RWPE1 (cell line): ENCODE data around the gene ELF1.

Experiments used
- CTCF ChIA-PET: fragments of 350-600 bp; sonication (Branson Sonifier 250); formaldehyde crosslinking; extraction: SDS; loops from one replicate; lab custom pipeline; 2021; lab: Yijun Ruan, JAX
- POLR2A ChIA-PET: fragments of 400-600 bp; formaldehyde crosslinking; extraction: SDS; loops from one replicate; lab custom pipeline; 2020; ENCODE audit warnings: antibody characterized with exemption; ENCODE audit not compliant: low non-redundant PET; lab: Yijun Ruan, JAX
- DNase-seq: peaks from one replicate; pipeline ENCODE4 v3.0.0; 2012; ENCODE audit warnings: low spot score
- H3K27ac ChIP-seq: fragments of 450-650 bp; 2 replicates; pipeline ENCODE4 v1.5.1; 2017
- TF ChIP-seq, protein P1 (sequence below): fragments of 450-650 bp; conservative IDR thresholded peaks from 2 replicates; pipeline ENCODE4 v1.5.1; 2017; ENCODE audit warnings: low read depth, mild to moderate bottlenecking

ELF1 gene

DNA sequence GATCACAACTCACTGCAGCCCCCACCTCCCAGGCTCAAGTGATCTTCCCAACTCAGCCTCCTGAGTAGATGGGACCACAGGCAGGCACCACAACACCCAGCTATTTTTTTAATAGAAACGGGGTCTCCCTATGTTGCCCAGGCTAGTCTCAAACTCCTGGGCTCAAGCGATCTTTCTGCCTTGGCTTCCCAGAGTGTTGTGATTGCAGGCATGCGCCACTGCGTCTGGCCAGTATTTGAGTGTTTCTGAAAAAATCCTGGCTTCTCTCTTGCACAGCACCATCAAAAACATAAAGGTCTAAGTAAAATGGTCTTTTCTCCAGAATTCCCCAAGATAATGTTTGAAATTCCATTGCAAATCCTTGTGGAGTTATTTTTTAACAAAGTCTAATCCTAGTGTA lies 47.8 kb downstream of the ELF1 start:
- DNase-seq = no peak
- ChIA-PET POLR2A (no interaction called here), CTCF (no interaction called here)

DNA sequence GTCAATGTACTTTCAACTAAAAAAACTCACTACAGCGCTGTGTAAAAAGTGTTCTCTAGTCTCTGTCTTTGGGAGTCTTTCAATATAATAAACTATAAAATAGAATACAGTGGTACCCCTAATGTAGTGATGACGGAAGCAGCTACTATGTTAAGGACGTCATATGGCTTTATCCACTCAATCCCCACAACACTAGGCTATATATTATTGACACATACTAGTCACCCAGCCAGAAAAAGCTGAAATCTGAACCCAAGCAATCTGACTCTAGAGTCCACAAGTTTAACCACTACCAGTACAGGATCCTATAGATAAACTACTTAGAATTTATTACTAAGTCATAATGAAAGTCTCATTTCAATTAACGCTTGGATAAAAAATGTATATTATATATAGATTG lies 48.3 kb downstream of the ELF1 start:
- TF ChIP-seq, protein P1, sequence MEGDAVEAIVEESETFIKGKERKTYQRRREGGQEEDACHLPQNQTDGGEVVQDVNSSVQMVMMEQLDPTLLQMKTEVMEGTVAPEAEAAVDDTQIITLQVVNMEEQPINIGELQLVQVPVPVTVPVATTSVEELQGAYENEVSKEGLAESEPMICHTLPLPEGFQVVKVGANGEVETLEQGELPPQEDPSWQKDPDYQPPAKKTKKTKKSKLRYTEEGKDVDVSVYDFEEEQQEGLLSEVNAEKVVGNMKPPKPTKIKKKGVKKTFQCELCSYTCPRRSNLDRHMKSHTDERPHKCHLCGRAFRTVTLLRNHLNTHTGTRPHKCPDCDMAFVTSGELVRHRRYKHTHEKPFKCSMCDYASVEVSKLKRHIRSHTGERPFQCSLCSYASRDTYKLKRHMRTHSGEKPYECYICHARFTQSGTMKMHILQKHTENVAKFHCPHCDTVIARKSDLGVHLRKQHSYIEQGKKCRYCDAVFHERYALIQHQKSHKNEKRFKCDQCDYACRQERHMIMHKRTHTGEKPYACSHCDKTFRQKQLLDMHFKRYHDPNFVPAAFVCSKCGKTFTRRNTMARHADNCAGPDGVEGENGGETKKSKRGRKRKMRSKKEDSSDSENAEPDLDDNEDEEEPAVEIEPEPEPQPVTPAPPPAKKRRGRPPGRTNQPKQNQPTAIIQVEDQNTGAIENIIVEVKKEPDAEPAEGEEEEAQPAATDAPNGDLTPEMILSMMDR = no peak
- no peak for DNase-seq
- POLR2A ChIA-PET = no interaction called here
- no peak overlapping the region for H3K27ac ChIP-seq
- CTCF ChIA-PET = interaction anchor here (0.7 kb wide), 1 partner anchor 47 kb away, joined by 3 read pairs; no protein-coding TSS in a partner anchor

More for the DNA sequence above, 47.8 kb downstream of the ELF1 start:
- TF ChIP-seq, protein P1 = no peak
- no peak overlapping the region for H3K27ac ChIP-seq

DNA sequence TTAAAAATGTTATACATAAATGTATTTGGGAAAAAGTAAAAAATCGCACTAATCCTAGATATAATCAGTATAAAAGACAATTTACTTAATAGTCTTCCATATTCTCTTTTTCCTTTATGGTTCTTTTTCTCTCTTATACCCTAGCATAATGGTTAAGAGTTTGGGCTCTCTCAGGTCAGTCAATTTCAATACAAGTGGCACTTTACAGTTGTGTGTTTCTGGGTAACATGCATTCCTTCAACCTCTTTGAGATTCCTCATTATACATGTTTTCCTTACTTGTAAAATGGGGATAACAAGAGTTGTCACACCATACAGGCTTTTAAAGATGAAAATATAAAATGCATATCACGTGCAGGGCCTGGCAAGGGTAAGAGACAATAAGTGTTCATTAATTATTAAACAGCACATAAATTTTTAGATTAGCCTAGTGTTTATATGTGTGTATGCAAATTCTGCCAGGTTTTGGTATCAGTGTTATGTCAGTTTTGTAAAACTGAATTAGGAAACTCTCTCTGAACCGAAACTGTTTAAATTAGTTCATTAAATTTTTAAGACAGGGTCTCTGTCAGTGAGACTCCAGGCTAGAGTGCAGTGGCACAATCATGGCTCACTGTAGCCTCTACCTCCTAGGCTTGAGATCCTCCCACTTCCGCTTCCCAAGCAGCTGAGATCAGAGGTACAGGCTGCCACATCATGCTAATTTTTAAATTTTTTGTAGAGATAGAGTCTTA lies 49.8 kb downstream of the ELF1 start:
- TF ChIP-seq, protein P1 = no peak
- DNase-seq = no peak
- ChIA-PET POLR2A (no interaction called here), CTCF (interaction anchor here (0.6 kb wide), 1 partner anchor 339 kb away, joined by 3 read pairs; no protein-coding TSS in a partner anchor)
- H3K27ac ChIP-seq = no peak overlapping the region

DNA sequence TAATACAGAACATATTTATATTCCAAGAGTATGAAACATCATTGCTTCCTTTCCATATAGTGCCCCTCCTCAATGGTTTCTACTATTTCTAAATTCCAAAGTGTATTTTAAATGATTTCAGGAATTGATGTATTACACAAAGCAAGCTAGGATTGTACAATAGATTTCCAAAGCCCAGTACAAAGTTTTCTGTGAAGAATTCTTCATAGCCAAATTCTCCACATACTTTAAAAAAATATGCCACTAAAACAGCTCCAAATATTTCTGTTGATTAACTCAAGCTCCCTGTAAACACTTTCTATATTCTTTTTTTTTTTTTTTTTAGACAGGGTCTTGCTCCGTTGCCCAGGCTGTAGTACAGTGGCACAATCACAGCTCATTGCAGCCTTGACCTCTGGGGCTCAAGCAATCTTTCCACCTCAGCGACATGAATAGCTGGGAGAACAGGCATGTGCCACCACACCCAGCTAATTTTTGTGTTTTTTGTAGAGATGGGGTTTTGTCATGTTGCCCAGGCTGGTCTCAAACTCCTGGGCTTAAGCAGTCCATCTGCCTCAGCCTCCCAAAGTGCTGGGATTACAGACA lies 50.6 kb downstream of the ELF1 start:
- H3K27ac ChIP-seq = no peak overlapping the region
- TF ChIP-seq, protein P1 = no peak
- ChIA-PET POLR2A (no interaction called here), CTCF (interaction anchor here (0.6 to 0.7 kb wide), 2 partner anchors 56 to 340 kb away, joined by 3 to 7 read pairs; no protein-coding TSS in a partner anchor)
- no peak for DNase-seq

DNA sequence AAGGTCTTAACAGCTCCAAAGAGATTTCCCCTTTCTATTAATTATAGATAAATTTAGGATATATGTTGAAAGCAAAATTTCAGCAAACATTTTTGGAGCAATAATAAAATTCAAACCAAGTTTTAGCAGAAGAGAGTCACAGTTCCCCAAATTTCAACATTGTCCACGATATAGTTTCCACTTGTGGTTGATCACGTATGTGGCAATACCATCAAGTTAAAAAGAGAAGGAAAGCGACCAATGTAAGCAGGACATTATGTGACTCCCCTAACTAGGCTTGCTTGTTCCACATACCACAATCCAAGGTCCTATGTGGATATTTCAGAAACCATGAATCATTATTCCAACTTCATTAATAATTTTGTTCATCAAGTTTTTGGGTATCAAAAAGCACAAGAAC lies 52.8 kb downstream of the ELF1 start:
- POLR2A ChIA-PET = no interaction called here
- no peak overlapping the region for H3K27ac ChIP-seq
- TF ChIP-seq, protein P1 = no peak
- CTCF ChIA-PET = interaction anchor here (0.7 kb wide), 1 partner anchor 30 kb away, joined by 3 read pairs; no protein-coding TSS in a partner anchor
- DNase-seq = no peak

DNA sequence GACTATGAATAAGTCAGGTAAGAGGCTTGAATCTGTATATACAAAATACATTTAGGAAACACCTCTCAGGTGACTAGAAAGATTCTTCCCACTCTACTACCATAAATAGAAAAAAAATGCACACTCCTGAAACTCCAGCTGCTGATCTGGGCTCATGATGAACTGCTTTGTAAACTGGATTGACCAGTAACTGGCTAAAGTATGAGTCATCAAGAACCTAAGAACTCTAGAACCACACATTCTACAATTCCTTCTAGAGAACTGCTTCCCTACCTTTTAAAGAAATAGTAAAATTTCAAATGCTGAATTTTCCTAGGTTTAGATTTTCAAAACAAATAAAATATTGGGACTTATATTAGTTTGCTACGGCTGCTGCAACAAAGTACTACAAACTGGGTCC lies 55.2 kb downstream of the ELF1 start:
- TF ChIP-seq, protein P1 = no peak
- no peak overlapping the region for H3K27ac ChIP-seq
- CTCF ChIA-PET = interaction anchor here (0.5 to 0.6 kb wide), 2 partner anchors 97 to 1077 kb away, joined by 3 to 5 read pairs; partner anchors contain the start of gene WBP4
- peak; percentile 87 for DNase-seq
- POLR2A ChIA-PET = no interaction called here
